HCT116 (cell line): ENCODE measurements around the gene TMEM232. TPM values are rescaled to one million over a fixed set of nuclear protein-coding genes. Genes with fewer than 3 reads are reported as not detected.

Source experiments
- ATAC-seq: fragments of 200-7000 bp; cut with Tn5 transposase; 2 replicates; pipeline ENCODE4 v1.9.1; 2020; ENCODE audit warnings: mild to moderate bottlenecking, moderate library complexity
- BruUV-seq: library from RNA; stranded (reverse); fragments of 400-500 nt; replicated peaks from 2 replicates; lab custom pipeline; 2021; lab: Mats Ljungman, UMichigan
- CTCF ChIA-PET: fragments of 300-600 bp; sonication (Branson Sonifier 250); formaldehyde crosslinking; loops from one replicate; lab custom pipeline; 2021; ENCODE audit warnings: antibody characterized with exemption; lab: Charles Lee
- POLR2A ChIA-PET: fragments of 300-600, 350-600 bp; sonication (Branson Sonifier 250); formaldehyde crosslinking; loops from one replicate; lab custom pipeline; 2021; ENCODE audit warnings: antibody characterized with exemption; lab: Charles Lee
- RAD21 ChIA-PET, 2 experiments: fragments of 300-600 bp; sonication (Branson Sonifier 250); formaldehyde crosslinking; loops; one replicate each; lab custom pipeline; 2023; ENCODE audit warnings: low total read pairs in 2 of 2; ENCODE audit not compliant: uncharacterized antibody in 2 of 2, unreplicated experiment in 2 of 2, low non-redundant PET in 1 of 2; lab: Charles Lee
- DNase-seq: peaks from one replicate; pipeline ENCODE4 v3.0.0-alpha.2; 2010; ENCODE audit warnings: low read depth, low spot score
- H2AFZ ChIP-seq: fragments of 200-600 bp; shearing (Covaris generic), sonication (generic); 2 replicates; pipeline ENCODE4 v1.6.1; 2017; ENCODE audit warnings: low read depth, mixed run types, mixed read lengths, antibody characterized with exemption, low read length; ENCODE audit not compliant: poor library complexity, severe bottlenecking
- H3K27ac ChIP-seq: 2 replicates; pipeline ENCODE4 v1.5.1; 2012; ENCODE audit warnings: low read depth, low read length
- H3K27me3 ChIP-seq: fragments of 200-600 bp; sonication (generic); 2 replicates; pipeline ENCODE4 v1.6.1; 2016; ENCODE audit warnings: mixed run types, low read length, mixed read lengths; ENCODE audit not compliant: insufficient read depth
- H3K36me3 ChIP-seq, 2 experiments: fragments of 200-500 bp in 1 of 2; fragments of 200-600 bp in 1 of 2; sonication (Bioruptor generic) in 1 of 2; sonication (generic) in 1 of 2; 2 replicates each; pipeline versions ENCODE4 v1.5.1 to v1.6.1; 2014 to 2016; ENCODE audit warnings: low read length in 2 of 2, inconsistent platforms in 1 of 2, mixed read lengths in 1 of 2, mixed run types in 1 of 2; ENCODE audit not compliant: insufficient read depth in 2 of 2, control insufficient read depth in 1 of 2
- H3K4me1 ChIP-seq, 2 experiments: fragments of 200-600 bp in 1 of 2; sonication (generic) in 1 of 2; 2 replicates each; pipeline versions ENCODE4 v1.5.1 to v1.6.1; 2012 to 2017; ENCODE audit warnings: low read length in 2 of 2, inconsistent platforms in 1 of 2, mild to moderate bottlenecking in 1 of 2, mixed read lengths in 1 of 2, mixed run types in 1 of 2, moderate library complexity in 1 of 2; ENCODE audit not compliant: insufficient read depth in 2 of 2, control insufficient read depth in 1 of 2
- H3K4me2 ChIP-seq: fragments of 200-600 bp; sonication (generic); 2 replicates; pipeline ENCODE4 v1.6.1; 2017; ENCODE audit warnings: mixed run types, low read length, mixed read lengths
- H3K4me3 ChIP-seq, 2 experiments: fragments of 200-600 bp in 1 of 2; sonication (generic) in 1 of 2; replicated peaks in 1 of 2; 2 replicates each; pipeline ENCODE4 v1.5.1; 2011 to 2016; ENCODE audit warnings: low read length in 2 of 2, control low read depth in 1 of 2, low read depth in 1 of 2, mild to moderate bottlenecking in 1 of 2, mixed read lengths in 1 of 2, mixed run types in 1 of 2
- H3K79me2 ChIP-seq: fragments of 200-600 bp; sonication (generic); 2 replicates; pipeline ENCODE4 v1.6.1; 2017; ENCODE audit warnings: mild to moderate bottlenecking, mixed run types, low read length, moderate library complexity, mixed read lengths; ENCODE audit not compliant: insufficient read depth
- H3K9ac ChIP-seq: fragments of 200-600 bp; sonication (generic); 2 replicates; pipeline ENCODE4 v1.6.1; 2016; ENCODE audit warnings: low read length, mixed read lengths
- H3K9me2 ChIP-seq: fragments of 200-600 bp; sonication (generic), shearing (Covaris generic); 2 replicates; pipeline ENCODE4 v1.6.1; 2017; ENCODE audit warnings: mixed run types, mild to moderate bottlenecking, moderate library complexity; ENCODE audit not compliant: insufficient read depth
- H3K9me3 ChIP-seq, 2 experiments: fragments of 200-500 bp in 1 of 2; fragments of 200-600 bp in 1 of 2; sonication (Bioruptor generic) in 1 of 2; sonication (generic) in 1 of 2; 2 replicates each; pipeline ENCODE4 v1.6.1; 2014 to 2017; ENCODE audit warnings: low read length in 2 of 2, mixed read lengths in 2 of 2, inconsistent platforms in 1 of 2, low read depth in 1 of 2, mild to moderate bottlenecking in 1 of 2, mixed run types in 1 of 2, moderate library complexity in 1 of 2; ENCODE audit not compliant: control insufficient read depth in 1 of 2, insufficient read depth in 1 of 2
- H4K20me1 ChIP-seq: fragments of 200-600 bp; sonication (generic), shearing (Covaris generic); 2 replicates; pipeline ENCODE4 v1.6.1; 2017; ENCODE audit warnings: mixed run types, mild to moderate bottlenecking, moderate library complexity; ENCODE audit not compliant: insufficient read depth
- CEBPB ChIP-seq: IDR thresholded peaks from 2 replicates; pipeline ENCODE4 v1.6.1; 2012; ENCODE audit warnings: low read depth
- EGR1 ChIP-seq: IDR thresholded peaks from 2 replicates; pipeline ENCODE4 v1.6.1; 2012; ENCODE audit warnings: low read depth
- FOSL1 ChIP-seq: IDR thresholded peaks from 2 replicates; pipeline ENCODE4 v1.6.1; 2012; ENCODE audit warnings: low read depth
- POLR2A ChIP-seq: IDR thresholded peaks from 2 replicates; pipeline ENCODE4 v1.7.0; 2011; ENCODE audit warnings: borderline replicate concordance; ENCODE audit not compliant: insufficient read depth, insufficient read length; ENCODE audit errors: extremely low read depth
- SIN3A ChIP-seq: IDR thresholded peaks from 2 replicates; pipeline ENCODE4 v1.6.1; 2012; ENCODE audit warnings: low read depth
- SP1 ChIP-seq: IDR thresholded peaks from 2 replicates; pipeline ENCODE4 v1.6.1; 2012; ENCODE audit warnings: low read depth
- ZFX ChIP-seq: fragments of 450-650 bp; IDR thresholded peaks from 2 replicates; pipeline ENCODE4 v1.6.1; 2017
- intact Hi-C: fragments of 100-400 bp; cut with micrococcal nuclease; formaldehyde crosslinking; loops from 2 replicates; pipeline ENCODE4 v1.10.0; 2022
- total RNA-seq: library from RNA; stranded (reverse); gene quantifications from one replicate; pipeline ENCODE4 v1.2.1, GENCODE V29; 2021; ENCODE audit not compliant: unreplicated experiment
- TF ChIP-seq, protein P1 (sequence below): IDR thresholded peaks from 2 replicates; pipeline ENCODE4 v1.6.1; 2012
- TF ChIP-seq, protein P2 (sequence below): IDR thresholded peaks from 2 replicates; pipeline ENCODE4 v1.6.1; 2012; ENCODE audit warnings: low read depth
- TF ChIP-seq, protein P3 (sequence below), 3 experiments: fragments of 200-600 bp in 1 of 3; sonication (generic) in 1 of 3; IDR thresholded peaks in 2 of 3; conservative IDR thresholded peaks in 1 of 3; 2 replicates each; pipeline ENCODE4 v1.5.1; 2012 to 2017; ENCODE audit warnings: low read depth in 2 of 3, low read length in 2 of 3, antibody characterized with exemption in 1 of 3, borderline replicate concordance in 1 of 3, control low read depth in 1 of 3, mild to moderate bottlenecking in 1 of 3, mixed read lengths in 1 of 3, mixed run types in 1 of 3, moderate library complexity in 1 of 3; ENCODE audit not compliant: insufficient read depth in 1 of 3
- TF ChIP-seq, protein P4 (sequence below): IDR thresholded peaks from 2 replicates; pipeline ENCODE4 v1.6.1; 2012

TMEM232 gene
- total RNA-seq, 1 experiment from 2014 or later: 1.2 TPM

DNA sequence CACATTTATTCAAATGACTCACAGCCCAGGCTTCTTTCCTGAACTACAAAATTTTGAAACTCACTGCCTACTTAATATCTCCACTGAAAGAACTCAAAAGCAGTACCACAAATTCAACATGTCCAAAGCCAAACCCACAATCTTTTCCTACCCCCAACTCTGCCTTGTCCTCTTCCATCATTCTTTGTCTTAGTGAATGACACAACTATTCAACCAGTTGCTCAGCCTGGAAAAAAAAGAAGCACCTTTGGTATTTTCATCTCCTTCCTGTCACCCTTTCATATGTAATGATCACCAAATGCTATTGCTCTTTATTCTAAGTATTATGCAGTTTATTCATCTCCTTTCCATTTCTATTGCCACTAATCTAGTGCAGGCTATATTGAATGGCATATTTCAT, 216.3 kb downstream of the TMEM232 start:
- Histone ChIP-seq H3K27me3 (no peaks in the 10 kb centered on the region), H3K9ac (no peak overlapping the region), H3K36me3 (no peaks in the 10 kb centered on the region)
- TF ChIP-seq CEBPB (no peak), POLR2A (no peak), SP1 (no peak), ZFX (no peak), EGR1 (no peak), FOSL1 (no peak), SIN3A (no peak)
- TF ChIP-seq, protein P1, sequence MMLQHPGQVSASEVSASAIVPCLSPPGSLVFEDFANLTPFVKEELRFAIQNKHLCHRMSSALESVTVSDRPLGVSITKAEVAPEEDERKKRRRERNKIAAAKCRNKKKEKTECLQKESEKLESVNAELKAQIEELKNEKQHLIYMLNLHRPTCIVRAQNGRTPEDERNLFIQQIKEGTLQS: no peak
- TF ChIP-seq, protein P2, sequence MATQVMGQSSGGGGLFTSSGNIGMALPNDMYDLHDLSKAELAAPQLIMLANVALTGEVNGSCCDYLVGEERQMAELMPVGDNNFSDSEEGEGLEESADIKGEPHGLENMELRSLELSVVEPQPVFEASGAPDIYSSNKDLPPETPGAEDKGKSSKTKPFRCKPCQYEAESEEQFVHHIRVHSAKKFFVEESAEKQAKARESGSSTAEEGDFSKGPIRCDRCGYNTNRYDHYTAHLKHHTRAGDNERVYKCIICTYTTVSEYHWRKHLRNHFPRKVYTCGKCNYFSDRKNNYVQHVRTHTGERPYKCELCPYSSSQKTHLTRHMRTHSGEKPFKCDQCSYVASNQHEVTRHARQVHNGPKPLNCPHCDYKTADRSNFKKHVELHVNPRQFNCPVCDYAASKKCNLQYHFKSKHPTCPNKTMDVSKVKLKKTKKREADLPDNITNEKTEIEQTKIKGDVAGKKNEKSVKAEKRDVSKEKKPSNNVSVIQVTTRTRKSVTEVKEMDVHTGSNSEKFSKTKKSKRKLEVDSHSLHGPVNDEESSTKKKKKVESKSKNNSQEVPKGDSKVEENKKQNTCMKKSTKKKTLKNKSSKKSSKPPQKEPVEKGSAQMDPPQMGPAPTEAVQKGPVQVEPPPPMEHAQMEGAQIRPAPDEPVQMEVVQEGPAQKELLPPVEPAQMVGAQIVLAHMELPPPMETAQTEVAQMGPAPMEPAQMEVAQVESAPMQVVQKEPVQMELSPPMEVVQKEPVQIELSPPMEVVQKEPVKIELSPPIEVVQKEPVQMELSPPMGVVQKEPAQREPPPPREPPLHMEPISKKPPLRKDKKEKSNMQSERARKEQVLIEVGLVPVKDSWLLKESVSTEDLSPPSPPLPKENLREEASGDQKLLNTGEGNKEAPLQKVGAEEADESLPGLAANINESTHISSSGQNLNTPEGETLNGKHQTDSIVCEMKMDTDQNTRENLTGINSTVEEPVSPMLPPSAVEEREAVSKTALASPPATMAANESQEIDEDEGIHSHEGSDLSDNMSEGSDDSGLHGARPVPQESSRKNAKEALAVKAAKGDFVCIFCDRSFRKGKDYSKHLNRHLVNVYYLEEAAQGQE: no peak
- TF ChIP-seq, protein P3, sequence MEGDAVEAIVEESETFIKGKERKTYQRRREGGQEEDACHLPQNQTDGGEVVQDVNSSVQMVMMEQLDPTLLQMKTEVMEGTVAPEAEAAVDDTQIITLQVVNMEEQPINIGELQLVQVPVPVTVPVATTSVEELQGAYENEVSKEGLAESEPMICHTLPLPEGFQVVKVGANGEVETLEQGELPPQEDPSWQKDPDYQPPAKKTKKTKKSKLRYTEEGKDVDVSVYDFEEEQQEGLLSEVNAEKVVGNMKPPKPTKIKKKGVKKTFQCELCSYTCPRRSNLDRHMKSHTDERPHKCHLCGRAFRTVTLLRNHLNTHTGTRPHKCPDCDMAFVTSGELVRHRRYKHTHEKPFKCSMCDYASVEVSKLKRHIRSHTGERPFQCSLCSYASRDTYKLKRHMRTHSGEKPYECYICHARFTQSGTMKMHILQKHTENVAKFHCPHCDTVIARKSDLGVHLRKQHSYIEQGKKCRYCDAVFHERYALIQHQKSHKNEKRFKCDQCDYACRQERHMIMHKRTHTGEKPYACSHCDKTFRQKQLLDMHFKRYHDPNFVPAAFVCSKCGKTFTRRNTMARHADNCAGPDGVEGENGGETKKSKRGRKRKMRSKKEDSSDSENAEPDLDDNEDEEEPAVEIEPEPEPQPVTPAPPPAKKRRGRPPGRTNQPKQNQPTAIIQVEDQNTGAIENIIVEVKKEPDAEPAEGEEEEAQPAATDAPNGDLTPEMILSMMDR (IDR thresholded peaks at IDR 0.05 in 2 of 3, conservative IDR thresholded peaks at IDR 0.05 in 1 of 3; ENCODE audit: borderline replicate concordance in 1 of 3, insufficient read depth in 1 of 3, low read depth in 2 of 3, low read length in 2 of 3): no peak
- TF ChIP-seq, protein P4, sequence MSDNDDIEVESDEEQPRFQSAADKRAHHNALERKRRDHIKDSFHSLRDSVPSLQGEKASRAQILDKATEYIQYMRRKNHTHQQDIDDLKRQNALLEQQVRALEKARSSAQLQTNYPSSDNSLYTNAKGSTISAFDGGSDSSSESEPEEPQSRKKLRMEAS: no peak
- TF ChIP-seq, all 23 proteins: peak for 0
- no peak overlapping the region for H3K4me2 ChIP-seq
- no TSS peak for BruUV-seq
- CTCF ChIA-PET: no interaction called here
- no peaks in the 10 kb centered on the region for H3K9me3 ChIP-seq
- ATAC-seq (no peak), DNase-seq (no peak)
- POLR2A ChIA-PET: no interaction called here
- H4K20me1 ChIP-seq: no peaks in the 10 kb centered on the region
- H3K4me1 ChIP-seq: no peaks in the 10 kb centered on the region
- no peaks in the 10 kb centered on the region for H3K9me2 ChIP-seq
- no peak overlapping the region for H2AFZ ChIP-seq
- H3K27ac ChIP-seq: no peak overlapping the region
- no peaks in the 10 kb centered on the region for H3K79me2 ChIP-seq
- intact Hi-C loops: no loop called here
- RAD21 ChIA-PET: no interaction called here
- no peak overlapping the region for H3K4me3 ChIP-seq
